Measurements from ENCODE around the gene SSRP1.

GRCh38 chr11:57331720-57332119, 4.0 kb downstream of the SSRP1 start:
- no peak for TF ChIP-seq CTCF (IDR thresholded peaks at IDR 0.05; ENCODE audit: borderline replicate concordance, extremely low read depth, low read length, poor library complexity, severe bottlenecking)
- TF ChIP-seq EZH2 (IDR thresholded peaks at IDR 0.05; ENCODE audit: borderline replicate concordance, low read depth, low read length, severe bottlenecking) = no peak
